Measurements from ENCODE around the gene NF1.
"Not testable (repeated sequence)": the region's sequence is repeated elsewhere in the genome, so short reads cannot be mapped to it uniquely, and the experiment has no call there.

- TF ChIP-seq CTCF (IDR thresholded peaks at IDR 0.05); EZH2 (IDR thresholded peaks at IDR 0.05; ENCODE audit: borderline replicate concordance, insufficient read depth, low read depth, low read length, poor library complexity, severe bottlenecking): not testable (repeated sequence)
Measured at GRCh38 chr17:31046856-31047425, 47.8 kb upstream of the NF1 start.
